D721Med (cell line): ENCODE results near the gene SLC12A2.

Source experiments
- DNase-seq: peaks from one replicate; pipeline ENCODE4 v3.0.0; 2011; ENCODE audit warnings: low spot score; ENCODE audit not compliant: insufficient read length
- FAIRE-seq: peaks from 2 replicates; lab custom pipeline; 2011; peaks lifted over from hg19 to GRCh38; lab: Jason Lieb, UNC
- TF ChIP-seq, protein P1 (sequence below): IDR thresholded peaks from 2 replicates; pipeline ENCODE4 v1.5.1; 2012; ENCODE audit warnings: mild to moderate bottlenecking, control low read depth; ENCODE audit not compliant: insufficient read depth; ENCODE audit errors: missing control alignments

The SLC12A2 gene

GRCh38 chr5:128154943-128155342 lies 71.4 kb downstream of the SLC12A2 start:
- DNase-seq (no peak), FAIRE-seq (no peak)
- TF ChIP-seq, protein P1, sequence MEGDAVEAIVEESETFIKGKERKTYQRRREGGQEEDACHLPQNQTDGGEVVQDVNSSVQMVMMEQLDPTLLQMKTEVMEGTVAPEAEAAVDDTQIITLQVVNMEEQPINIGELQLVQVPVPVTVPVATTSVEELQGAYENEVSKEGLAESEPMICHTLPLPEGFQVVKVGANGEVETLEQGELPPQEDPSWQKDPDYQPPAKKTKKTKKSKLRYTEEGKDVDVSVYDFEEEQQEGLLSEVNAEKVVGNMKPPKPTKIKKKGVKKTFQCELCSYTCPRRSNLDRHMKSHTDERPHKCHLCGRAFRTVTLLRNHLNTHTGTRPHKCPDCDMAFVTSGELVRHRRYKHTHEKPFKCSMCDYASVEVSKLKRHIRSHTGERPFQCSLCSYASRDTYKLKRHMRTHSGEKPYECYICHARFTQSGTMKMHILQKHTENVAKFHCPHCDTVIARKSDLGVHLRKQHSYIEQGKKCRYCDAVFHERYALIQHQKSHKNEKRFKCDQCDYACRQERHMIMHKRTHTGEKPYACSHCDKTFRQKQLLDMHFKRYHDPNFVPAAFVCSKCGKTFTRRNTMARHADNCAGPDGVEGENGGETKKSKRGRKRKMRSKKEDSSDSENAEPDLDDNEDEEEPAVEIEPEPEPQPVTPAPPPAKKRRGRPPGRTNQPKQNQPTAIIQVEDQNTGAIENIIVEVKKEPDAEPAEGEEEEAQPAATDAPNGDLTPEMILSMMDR, result no peak

GRCh38 chr5:128155776-128156175 lies 72.2 kb downstream of the SLC12A2 start:
- FAIRE-seq (peak; percentile 99), DNase-seq (no peak)
- TF ChIP-seq, protein P1, result peak; percentile 32

DNA sequence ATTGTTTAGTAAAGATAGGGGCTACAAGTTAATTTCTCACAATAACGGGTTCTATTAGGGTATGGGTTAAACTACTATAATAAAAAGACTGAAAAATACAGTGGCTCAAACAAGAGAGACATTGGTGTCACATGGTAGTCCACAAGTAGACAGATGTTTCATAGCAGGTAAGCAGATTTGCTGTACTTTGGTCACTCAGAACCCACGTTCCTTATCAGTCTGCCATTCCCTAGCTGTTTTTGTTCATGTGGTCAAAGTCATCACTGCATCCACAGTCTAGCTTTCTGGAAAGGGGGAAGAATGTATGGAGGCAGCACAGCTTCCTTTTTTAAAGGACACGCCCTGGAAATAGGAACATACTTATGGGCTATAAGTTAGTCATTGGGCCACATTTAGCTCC lies 73.0 kb downstream of the SLC12A2 start:
- TF ChIP-seq, protein P1, result no peak
- FAIRE-seq (peak; percentile 53), DNase-seq (no peak)

DNA sequence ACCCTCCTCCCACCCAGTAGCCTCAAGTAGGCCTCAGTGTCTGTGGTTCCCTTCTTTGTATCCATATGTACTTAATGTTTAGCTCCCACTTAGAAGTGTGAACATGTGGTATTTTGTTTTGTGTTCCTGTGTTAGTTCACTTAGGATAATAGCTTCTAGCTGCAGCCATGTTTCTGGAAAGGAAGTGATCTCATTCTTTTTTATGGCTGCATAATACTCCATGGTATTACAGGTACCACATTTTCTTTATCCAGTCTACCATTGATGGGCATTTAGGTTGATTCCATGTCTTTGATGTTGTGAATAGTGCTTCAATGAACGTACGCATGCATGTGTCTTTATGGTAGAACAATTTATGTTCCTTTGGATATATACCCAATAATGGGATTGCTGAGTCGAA lies 74.8 kb downstream of the SLC12A2 start:
- no peak for DNase-seq
- no peak for FAIRE-seq
- TF ChIP-seq, protein P1, result no peak

GRCh38 chr5:128163991-128164390 lies 80.4 kb downstream of the SLC12A2 start:
- TF ChIP-seq, protein P1, result no peak
- FAIRE-seq (no peak), DNase-seq (no peak)

GRCh38 chr5:128169401-128170017 lies 85.9 kb downstream of the SLC12A2 start:
- FAIRE-seq (no peak), DNase-seq (no peak)
- TF ChIP-seq, protein P1, result no peak

DNA sequence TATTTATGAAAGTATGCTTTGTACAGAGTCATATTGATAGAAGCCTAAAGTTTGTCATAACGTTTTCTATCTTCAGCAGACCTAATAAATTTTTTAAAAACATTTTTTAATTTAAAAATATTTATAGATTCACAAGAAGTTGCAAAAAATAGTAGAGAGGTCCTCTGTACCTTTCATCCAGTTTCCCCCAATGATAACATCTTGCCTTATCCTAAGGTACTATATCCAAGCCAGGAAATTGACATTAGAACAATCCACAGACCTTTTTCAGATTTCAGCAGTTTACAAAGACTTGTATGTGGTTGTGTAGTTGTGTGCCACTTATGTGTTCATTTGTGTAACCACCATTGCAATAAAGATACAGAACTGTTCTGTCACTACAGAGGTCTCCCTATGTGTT lies 88.5 kb downstream of the SLC12A2 start:
- FAIRE-seq, result no peak
- no peak for DNase-seq
- TF ChIP-seq, protein P1, result no peak
